Measurements from ENCODE around the gene ANAPC16. TPM values are rescaled to one million over a fixed set of nuclear protein-coding genes. Genes with fewer than 3 reads are reported as not detected.

Gene ANAPC16
- total RNA-seq, 1 donor = 66.1 TPM

DNA sequence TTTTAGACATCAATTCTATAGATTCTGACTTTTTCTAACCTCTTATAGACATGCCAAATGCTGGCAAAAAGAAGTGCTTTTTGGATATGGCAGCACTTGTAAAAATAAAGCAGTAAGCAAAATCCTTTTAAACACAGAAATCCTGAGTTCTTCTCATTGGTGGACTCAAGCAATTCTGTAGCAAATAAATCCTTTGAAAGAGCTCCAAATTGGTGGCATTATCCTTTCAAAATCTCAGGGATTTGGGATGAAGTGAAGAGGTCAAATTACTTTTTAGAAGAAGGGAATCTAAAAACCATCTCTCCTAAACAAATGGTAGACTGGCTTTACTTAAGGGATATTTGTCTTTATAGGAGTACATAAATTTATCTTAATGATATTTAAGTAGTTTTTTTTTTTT, 17.8 kb downstream of the ANAPC16 start:
- no peak overlapping the region for H3K4me3 ChIP-seq (ENCODE audit: low read depth, low read length)
- no peak for DNase-seq (ENCODE audit: low read depth)
- TF ChIP-seq, protein P1, sequence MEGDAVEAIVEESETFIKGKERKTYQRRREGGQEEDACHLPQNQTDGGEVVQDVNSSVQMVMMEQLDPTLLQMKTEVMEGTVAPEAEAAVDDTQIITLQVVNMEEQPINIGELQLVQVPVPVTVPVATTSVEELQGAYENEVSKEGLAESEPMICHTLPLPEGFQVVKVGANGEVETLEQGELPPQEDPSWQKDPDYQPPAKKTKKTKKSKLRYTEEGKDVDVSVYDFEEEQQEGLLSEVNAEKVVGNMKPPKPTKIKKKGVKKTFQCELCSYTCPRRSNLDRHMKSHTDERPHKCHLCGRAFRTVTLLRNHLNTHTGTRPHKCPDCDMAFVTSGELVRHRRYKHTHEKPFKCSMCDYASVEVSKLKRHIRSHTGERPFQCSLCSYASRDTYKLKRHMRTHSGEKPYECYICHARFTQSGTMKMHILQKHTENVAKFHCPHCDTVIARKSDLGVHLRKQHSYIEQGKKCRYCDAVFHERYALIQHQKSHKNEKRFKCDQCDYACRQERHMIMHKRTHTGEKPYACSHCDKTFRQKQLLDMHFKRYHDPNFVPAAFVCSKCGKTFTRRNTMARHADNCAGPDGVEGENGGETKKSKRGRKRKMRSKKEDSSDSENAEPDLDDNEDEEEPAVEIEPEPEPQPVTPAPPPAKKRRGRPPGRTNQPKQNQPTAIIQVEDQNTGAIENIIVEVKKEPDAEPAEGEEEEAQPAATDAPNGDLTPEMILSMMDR (IDR thresholded peaks at IDR 0.05; ENCODE audit: insufficient read depth, low read depth, low read length) = no peak

DNA sequence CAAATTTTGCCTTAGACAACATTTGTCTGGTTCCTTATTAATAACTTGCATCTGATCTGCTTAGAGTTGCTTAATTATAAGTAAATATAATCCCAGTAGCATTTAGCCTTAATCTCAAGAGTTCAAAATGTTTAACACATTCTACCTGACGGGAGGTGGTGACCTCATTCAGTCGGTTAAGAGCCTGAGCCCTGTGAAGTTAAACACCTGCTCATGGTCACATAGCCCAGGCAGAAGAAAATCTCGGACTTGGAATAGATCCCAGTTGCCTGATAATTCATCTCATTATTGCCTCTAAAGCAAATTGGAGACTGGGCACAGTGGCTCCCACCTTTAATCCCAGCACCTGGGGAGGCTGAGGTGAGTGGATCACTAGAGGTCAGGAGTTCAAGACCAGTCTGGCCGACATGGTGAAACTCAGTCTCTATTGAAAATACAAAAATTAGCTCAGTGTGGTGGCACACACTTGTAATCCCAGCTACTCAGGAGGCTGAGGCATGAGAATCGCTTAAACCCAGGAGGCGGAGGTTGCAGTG, 18.8 kb downstream of the ANAPC16 start:
- H3K4me3 ChIP-seq (ENCODE audit: low read depth, low read length) = no peak overlapping the region
- DNase-seq (ENCODE audit: low read depth) = no peak
- TF ChIP-seq, protein P1 (IDR thresholded peaks at IDR 0.05; ENCODE audit: insufficient read depth, low read depth, low read length) = no peak

DNA sequence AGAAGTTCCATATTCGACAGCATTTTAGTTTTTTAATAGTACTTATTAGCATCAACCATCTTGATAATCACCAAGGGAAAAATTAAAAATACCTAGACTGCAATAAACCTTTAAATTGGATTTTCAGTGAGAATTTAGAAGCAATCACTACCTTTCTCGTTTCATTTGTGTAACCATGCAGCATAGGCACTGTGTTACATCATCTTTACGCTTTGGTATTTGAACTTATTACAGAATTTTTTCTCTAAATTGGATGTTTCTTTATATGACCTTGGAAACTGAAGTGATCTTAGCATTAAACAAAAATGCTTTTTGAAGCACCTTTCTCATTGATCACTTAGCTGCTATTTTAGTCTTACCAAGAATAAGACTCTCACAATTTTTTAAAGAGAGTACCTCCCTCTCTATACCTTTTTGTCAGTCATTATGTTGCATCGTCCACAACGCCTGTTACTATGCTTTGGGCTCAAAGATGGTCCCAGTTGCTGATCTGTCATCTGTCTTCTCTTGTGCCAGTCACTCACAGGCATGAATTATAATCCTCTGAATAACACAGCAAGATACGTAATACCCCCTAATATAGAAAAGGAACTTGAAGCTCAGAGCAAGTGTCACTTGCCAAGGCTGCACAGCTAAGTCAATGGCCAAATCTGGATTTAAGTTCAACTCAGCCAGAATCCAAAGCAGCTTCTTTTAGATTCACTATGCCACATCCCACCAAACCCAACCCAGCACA, 19.9 kb downstream of the ANAPC16 start:
- no peak overlapping the region for H3K4me3 ChIP-seq (ENCODE audit: low read depth, low read length)
- TF ChIP-seq, protein P1 (IDR thresholded peaks at IDR 0.05; ENCODE audit: insufficient read depth, low read depth, low read length) = no peak
- DNase-seq (ENCODE audit: low read depth) = no peak

DNA sequence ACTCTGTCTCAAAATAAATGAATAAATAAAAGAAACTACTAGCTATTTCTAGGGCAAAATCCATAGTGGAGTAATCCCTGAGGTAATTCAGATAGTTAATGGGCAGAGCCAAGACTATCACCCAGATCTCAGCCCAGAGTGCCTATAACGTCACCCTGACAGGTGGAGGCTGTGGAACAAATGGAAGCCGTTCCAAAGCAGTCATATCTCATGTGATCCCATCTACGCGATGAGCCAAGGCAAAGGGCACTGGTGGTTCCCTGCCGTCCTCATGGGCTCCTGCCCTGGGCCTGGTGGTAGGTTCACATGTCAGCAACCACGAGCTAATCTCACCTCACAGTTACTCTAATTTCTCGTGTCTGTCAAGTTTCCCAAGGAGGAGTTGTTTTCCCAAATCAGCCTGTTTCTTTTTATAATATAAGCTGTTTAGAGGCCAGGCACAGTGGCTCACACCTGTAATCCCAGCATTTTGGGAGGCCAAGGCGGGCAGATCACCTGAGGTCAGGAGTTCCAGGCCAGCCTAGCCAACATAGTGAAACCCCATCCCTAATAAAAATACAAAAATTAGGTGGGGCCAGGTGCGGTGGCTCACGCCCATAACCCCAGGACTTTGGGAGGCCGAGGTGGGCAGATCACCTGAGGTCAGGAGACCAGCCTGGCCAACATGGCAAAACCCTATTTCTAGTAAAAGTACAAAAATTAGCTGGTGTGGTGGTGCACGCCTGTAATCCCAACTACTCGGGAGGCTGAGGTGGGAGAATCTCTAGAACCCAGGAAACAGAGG, 22.8 kb downstream of the ANAPC16 start:
- no peak overlapping the region for H3K4me3 ChIP-seq (ENCODE audit: low read depth, low read length)
- TF ChIP-seq, protein P1 (IDR thresholded peaks at IDR 0.05; ENCODE audit: insufficient read depth, low read depth, low read length) = no peak
- DNase-seq (ENCODE audit: low read depth) = no peak

DNA sequence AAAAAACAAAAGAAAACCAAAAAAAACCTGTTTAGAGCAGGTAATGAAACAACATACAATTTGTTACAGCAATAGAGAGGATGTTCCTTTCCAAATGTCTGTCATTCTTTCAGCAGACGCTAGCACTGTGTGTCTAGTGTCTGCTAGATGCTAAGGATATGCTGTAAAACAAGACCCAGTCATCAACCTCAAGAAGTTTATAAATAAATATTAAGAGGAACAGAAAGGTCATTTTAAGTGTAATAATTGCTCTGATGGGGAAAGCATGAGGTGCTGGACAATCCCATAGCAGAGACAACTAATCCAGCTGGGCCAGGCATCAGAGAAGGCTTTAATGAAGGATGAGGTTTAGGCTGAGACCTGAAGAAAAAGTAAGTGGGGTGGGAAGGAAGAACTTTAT, 23.6 kb downstream of the ANAPC16 start:
- H3K4me3 ChIP-seq (ENCODE audit: low read depth, low read length) = no peak overlapping the region
- DNase-seq (ENCODE audit: low read depth) = peak; percentile 40
- TF ChIP-seq, protein P1 (IDR thresholded peaks at IDR 0.05; ENCODE audit: insufficient read depth, low read depth, low read length) = no peak

DNA sequence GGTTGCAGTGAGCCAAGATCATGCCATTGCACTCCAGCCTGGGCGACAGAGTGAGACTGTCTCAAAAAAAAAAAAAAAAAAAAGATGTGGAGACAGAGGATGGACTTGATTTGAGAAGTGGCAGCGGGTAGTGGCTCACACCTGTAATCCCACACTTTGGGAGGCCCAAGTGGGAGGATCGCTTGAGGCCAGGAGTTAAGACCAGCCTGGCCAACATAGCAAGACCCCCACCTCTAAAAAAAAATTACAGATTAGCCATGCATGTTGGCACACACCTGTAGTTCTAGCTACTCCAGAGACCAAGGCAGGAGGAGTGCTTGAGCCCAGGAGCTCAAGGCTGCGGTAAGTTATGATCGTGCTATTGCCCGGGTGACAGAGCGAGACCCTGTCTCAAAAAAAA, 24.6 kb downstream of the ANAPC16 start:
- TF ChIP-seq, protein P1 (IDR thresholded peaks at IDR 0.05; ENCODE audit: insufficient read depth, low read depth, low read length) = no peak
- no peak for DNase-seq (ENCODE audit: low read depth)
- no peak overlapping the region for H3K4me3 ChIP-seq (ENCODE audit: low read depth, low read length)

Measured in fibroblast of villous mesenchyme (primary cell).